Kidney epithelial cell (primary cell): Measurements from ENCODE around the gene PARD6B. TPM values are rescaled to one million over a fixed set of nuclear protein-coding genes. Genes with fewer than 3 reads are reported as not detected.

ENCODE experiments used
- DNase-seq: peaks from one replicate; pipeline ENCODE4 v3.0.0-alpha.2; 2010; ENCODE audit warnings: low read depth
- H3K27me3 ChIP-seq: 2 replicates; pipeline ENCODE4 v1.6.0; 2011; ENCODE audit warnings: low read length; ENCODE audit not compliant: control insufficient read depth, insufficient read depth
- H3K36me3 ChIP-seq: 2 replicates; pipeline ENCODE4 v1.5.1; 2011; ENCODE audit warnings: low read length; ENCODE audit not compliant: control insufficient read depth, insufficient read depth
- H3K4me3 ChIP-seq: 2 replicates; pipeline ENCODE4 v1.5.1; 2011; ENCODE audit warnings: low read depth, mild to moderate bottlenecking, control low read depth, low read length
- total RNA-seq: library from RNA; depleted of rRNA; stranded (reverse); fragments of >200 nt; gene quantifications from 2 replicates; pipeline ENCODE4 v1.2.3, GENCODE V29; 2015
- TF ChIP-seq, protein P1 (sequence below): IDR thresholded peaks from 2 replicates; pipeline ENCODE4 v1.5.1; 2011; ENCODE audit warnings: mild to moderate bottlenecking, moderate library complexity, low read length, control low read depth, inconsistent platforms; ENCODE audit not compliant: insufficient read depth, poor library complexity, severe bottlenecking

PARD6B gene
- total RNA-seq, 1 donor from 2014 or later, result 24.0 TPM

DNA sequence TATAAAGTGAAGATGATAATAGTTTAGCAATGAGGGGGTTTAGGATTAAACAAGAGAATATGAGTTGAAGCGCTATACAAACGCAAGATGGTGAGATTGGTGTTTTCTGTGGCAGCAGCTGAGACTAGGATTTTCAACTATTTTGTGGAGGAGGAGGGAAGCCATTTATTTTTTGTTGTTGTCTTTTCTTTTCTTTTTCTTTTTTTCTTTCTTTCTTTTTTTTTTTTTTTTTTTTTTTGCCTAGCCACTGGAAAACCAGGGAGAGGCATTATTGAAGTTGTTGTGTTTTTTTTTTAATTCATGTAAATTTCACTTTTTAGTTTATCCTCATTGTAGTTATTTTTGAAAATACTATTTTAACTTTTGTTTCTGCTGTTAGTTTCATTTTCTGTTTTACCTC is 15.9 kb downstream of the PARD6B start:
- DNase-seq, result no peak
- Histone ChIP-seq H3K36me3 (peaks cover 2% of the 10 kb centered on the region), H3K4me3 (no peak overlapping the region), H3K27me3 (no peaks in the 10 kb centered on the region)
- TF ChIP-seq, protein P1, sequence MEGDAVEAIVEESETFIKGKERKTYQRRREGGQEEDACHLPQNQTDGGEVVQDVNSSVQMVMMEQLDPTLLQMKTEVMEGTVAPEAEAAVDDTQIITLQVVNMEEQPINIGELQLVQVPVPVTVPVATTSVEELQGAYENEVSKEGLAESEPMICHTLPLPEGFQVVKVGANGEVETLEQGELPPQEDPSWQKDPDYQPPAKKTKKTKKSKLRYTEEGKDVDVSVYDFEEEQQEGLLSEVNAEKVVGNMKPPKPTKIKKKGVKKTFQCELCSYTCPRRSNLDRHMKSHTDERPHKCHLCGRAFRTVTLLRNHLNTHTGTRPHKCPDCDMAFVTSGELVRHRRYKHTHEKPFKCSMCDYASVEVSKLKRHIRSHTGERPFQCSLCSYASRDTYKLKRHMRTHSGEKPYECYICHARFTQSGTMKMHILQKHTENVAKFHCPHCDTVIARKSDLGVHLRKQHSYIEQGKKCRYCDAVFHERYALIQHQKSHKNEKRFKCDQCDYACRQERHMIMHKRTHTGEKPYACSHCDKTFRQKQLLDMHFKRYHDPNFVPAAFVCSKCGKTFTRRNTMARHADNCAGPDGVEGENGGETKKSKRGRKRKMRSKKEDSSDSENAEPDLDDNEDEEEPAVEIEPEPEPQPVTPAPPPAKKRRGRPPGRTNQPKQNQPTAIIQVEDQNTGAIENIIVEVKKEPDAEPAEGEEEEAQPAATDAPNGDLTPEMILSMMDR, result no peak

DNA sequence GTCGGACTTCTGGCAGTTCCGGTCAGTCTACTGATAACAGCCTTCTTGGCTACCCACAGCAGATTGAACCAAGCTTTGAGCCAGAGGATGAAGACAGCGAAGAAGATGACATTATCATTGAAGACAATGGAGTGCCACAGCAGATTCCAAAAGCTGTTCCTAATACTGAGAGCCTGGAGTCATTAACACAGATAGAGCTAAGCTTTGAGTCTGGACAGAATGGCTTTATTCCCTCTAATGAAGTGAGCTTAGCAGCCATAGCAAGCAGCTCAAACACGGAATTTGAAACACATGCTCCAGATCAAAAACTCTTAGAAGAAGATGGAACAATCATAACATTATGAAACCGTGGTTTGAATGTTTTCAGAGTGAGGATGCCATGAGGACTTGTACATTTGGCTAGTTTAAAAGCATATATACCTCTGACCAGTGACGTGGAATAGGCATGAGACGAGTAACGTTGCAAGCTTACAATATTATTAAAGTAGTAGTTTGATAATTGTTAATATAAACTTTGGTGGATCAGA is 18.8 kb downstream of the PARD6B start:
- TF ChIP-seq, protein P1, result no peak
- no peak for DNase-seq
- no peak overlapping the region for H3K4me3 ChIP-seq
- peaks cover 2% of the 10 kb centered on the region for H3K36me3 ChIP-seq
- H3K27me3 ChIP-seq, result no peaks in the 10 kb centered on the region

DNA sequence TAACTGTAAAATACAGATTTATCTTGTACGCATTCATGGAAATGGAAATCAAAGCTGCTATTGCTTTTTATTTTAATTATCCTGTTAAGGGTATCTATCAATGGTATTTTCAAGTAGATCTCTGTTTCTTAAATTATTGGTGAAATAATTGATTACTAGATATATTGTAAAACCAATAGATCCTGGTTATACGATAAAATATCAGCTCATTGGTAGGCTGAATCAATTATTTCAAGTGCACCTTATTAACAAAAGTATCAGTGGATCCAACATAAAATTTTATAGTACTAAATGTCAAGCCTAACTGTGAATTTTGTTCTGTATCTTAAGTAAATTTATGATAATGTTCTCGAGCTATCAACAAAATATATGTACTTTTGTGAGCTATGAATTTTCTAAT is 21.8 kb downstream of the PARD6B start:
- no peaks in the 10 kb centered on the region for H3K27me3 ChIP-seq
- DNase-seq, result no peak
- peaks cover 2% of the 10 kb centered on the region for H3K36me3 ChIP-seq
- TF ChIP-seq, protein P1, result no peak
- no peak overlapping the region for H3K4me3 ChIP-seq

DNA sequence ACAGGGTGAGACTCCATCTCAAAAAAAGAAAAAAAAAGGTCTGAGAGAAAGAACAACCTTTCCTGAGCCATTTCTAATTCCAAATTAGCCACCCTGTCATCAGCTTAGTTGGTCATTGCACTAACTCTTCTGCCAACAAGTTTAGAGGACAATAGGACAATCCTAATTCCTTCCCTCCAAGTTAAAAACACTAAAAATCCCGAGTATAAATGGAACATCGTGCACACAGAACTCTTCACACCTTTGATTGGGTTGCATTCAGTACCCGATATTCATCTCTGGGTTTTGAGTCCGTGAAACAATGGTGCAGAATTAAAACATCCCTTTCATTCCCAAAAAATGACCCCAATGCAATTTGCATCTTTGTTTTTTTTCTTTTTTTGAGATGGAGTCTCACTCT is 23.0 kb downstream of the PARD6B start:
- H3K27me3 ChIP-seq, result no peaks in the 10 kb centered on the region
- peaks cover 2% of the 10 kb centered on the region for H3K36me3 ChIP-seq
- TF ChIP-seq, protein P1, result no peak
- DNase-seq, result no peak
- H3K4me3 ChIP-seq, result no peak overlapping the region

DNA sequence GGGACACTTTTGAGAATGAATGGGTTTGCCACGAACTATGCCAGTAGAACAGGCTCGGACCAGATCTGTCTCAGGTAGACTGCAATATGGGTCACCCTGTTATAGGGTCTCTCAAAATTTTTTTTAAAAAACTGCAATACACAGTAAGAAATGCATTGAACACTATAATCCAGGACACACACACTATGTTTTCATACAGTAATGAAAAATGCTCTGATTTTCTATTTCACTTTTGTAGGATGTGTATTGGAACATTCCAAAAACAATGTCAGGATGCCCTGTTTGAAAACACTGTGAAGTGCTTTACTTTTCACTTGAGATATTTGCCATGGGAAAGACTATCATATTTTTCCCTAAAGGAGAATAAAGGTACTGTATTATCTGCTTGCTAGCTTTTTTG is 25.1 kb downstream of the PARD6B start:
- TF ChIP-seq, protein P1, result no peak
- no peaks in the 10 kb centered on the region for H3K36me3 ChIP-seq
- no peak overlapping the region for H3K4me3 ChIP-seq
- H3K27me3 ChIP-seq, result no peaks in the 10 kb centered on the region
- DNase-seq, result no peak

DNA sequence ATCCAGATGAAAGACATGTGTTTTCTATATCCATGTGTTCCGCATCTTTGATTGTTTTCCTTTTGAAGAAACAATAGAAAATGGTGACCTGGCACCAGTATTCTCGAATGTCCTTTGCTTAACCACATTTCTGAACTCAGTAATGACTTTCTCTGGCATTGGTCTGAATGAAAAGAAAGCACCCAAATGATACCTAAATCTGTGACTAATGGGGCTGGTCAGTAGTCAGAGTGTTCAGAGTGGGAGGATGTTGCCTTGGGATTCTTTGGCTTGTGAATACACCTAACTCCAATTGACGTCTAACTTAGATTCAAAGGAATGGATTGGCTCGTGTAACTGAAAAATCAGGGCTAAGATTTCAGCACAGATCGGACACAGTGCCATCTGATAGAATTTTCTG is 27.1 kb downstream of the PARD6B start:
- no peak for DNase-seq
- no peak overlapping the region for H3K4me3 ChIP-seq
- no peaks in the 10 kb centered on the region for H3K36me3 ChIP-seq
- H3K27me3 ChIP-seq, result no peaks in the 10 kb centered on the region
- TF ChIP-seq, protein P1, result no peak
